ENCODE measurements around the gene MMP17. TPM values are rescaled to one million over a fixed set of nuclear protein-coding genes. Genes with fewer than 3 reads are reported as not detected.

MMP17 gene
- total RNA-seq, 1 donor from 2014 or later, result 14.1 TPM

GRCh38 chr12:131896811-131897270 lies 68.6 kb downstream of the MMP17 start:
- H3K36me3 Mint-ChIP-seq, result no peaks in the 10 kb centered on the region
- H3K9me3 Mint-ChIP-seq, result no peaks in the 10 kb centered on the region
- H3K27ac Mint-ChIP-seq, result peak overlapping the region; percentile 26
- no peak for TF ChIP-seq CTCF (conservative IDR thresholded peaks at IDR 0.05)
- no peaks in the 10 kb centered on the region for H3K27me3 Mint-ChIP-seq
- peak; percentile 68 for DNase-seq (ENCODE audit: extremely low spot score, unreplicated experiment)
- peak overlapping the region; percentile 77 for H3K4me3 Mint-ChIP-seq
- H3K4me1 Mint-ChIP-seq (ENCODE audit: unreplicated experiment), result peaks cover 9% of the 10 kb centered on the region

- Mint-ChIP-seq H3K27ac (no peak overlapping the region), H3K36me3 (no peaks in the 10 kb centered on the region), H3K9me3 (no peaks in the 10 kb centered on the region), H3K4me3 (peak overlapping the region; percentile 69), H3K4me1 (ENCODE audit: unreplicated experiment) (peaks cover 9% of the 10 kb centered on the region), H3K27me3 (no peaks in the 10 kb centered on the region)
- no peak for TF ChIP-seq CTCF (conservative IDR thresholded peaks at IDR 0.05)
- no peak for DNase-seq (ENCODE audit: extremely low spot score, unreplicated experiment)
Measured at GRCh38 chr12:131897276-131897675, 69.1 kb downstream of the MMP17 start.

DNA sequence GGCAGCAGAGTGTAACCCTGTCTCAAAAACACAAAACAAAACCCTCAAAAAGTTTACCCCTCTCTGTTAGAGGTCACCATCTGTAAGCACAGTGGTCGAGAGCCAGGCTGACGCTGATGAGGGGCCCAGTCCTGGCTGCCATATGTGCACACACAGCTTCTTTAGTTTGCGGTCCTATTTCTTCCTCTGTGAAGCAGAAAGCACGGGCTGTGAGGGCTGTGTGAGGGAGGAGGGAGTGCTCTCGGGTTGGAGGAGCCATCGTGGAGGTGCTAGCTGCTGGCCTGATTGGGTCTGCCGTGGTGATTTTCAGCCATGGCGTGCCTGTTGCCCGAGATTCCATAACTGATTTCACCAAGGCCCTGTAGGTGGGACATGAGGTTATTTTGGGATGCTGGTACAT lies 69.7 kb downstream of the MMP17 start:
- Mint-ChIP-seq H3K4me1 (ENCODE audit: unreplicated experiment) (peaks cover 6% of the 10 kb centered on the region), H3K27me3 (no peaks in the 10 kb centered on the region), H3K27ac (peak overlapping the region; percentile 66), H3K4me3 (peak overlapping the region; percentile 57), H3K36me3 (no peaks in the 10 kb centered on the region), H3K9me3 (no peaks in the 10 kb centered on the region)
- DNase-seq (ENCODE audit: extremely low spot score, unreplicated experiment), result no peak
- TF ChIP-seq CTCF (conservative IDR thresholded peaks at IDR 0.05), result no peak

- Mint-ChIP-seq H3K27me3 (no peaks in the 10 kb centered on the region), H3K9me3 (no peaks in the 10 kb centered on the region), H3K27ac (peak overlapping the region; percentile 39), H3K36me3 (no peaks in the 10 kb centered on the region), H3K4me1 (ENCODE audit: unreplicated experiment) (peaks cover 5% of the 10 kb centered on the region), H3K4me3 (peak overlapping the region; percentile 39)
- no peak for DNase-seq (ENCODE audit: extremely low spot score, unreplicated experiment)
- no peak for TF ChIP-seq CTCF (conservative IDR thresholded peaks at IDR 0.05)
Measured at GRCh38 chr12:131900397-131900796, 72.2 kb downstream of the MMP17 start.

Other genes with a start within 250 kb of the MMP17 start
- 46.3 and 59.3 TPM in 2 replicates for gene SFSWAP, start 117.3 kb upstream of the MMP17 start, total RNA-seq (ENCODE audit: low replicate concordance)
- gene ULK1, start 66.2 kb downstream of the MMP17 start, total RNA-seq (ENCODE audit: low replicate concordance), result 80.0 and 99.3 TPM in 2 replicates
- 32.2 and 38.1 TPM in 2 replicates for gene PUS1, start 100.9 kb downstream of the MMP17 start, total RNA-seq (ENCODE audit: low replicate concordance)
- 41.4 and 55.2 TPM in 2 replicates for gene EP400, start 121.5 kb downstream of the MMP17 start, total RNA-seq (ENCODE audit: low replicate concordance)

Data from type B pancreatic cell (in vitro differentiated cells).